Astrocyte (in vitro differentiated cells and primary cell): Measurements from ENCODE around the gene TTLL1. TPM values are rescaled to one million over a fixed set of nuclear protein-coding genes. Genes with fewer than 3 reads are reported as not detected.

Experiments
- DNase-seq: peaks from one replicate; pipeline ENCODE4 v3.0.0-alpha.2; 2010; ENCODE audit warnings: low read depth
- FAIRE-seq: peaks from 2 replicates; lab custom pipeline; 2011; peaks lifted over from hg19 to GRCh38; lab: Jason Lieb, UNC
- H2AFZ ChIP-seq: 2 replicates; pipeline ENCODE4 v1.6.0; 2012; ENCODE audit warnings: low read depth, low read length, inconsistent platforms
- H3K27ac ChIP-seq: 2 replicates; pipeline ENCODE4 v1.5.1; 2011; ENCODE audit warnings: low read depth, low read length, inconsistent platforms
- H3K27me3 ChIP-seq: 2 replicates; pipeline ENCODE4 v1.6.0; 2011; ENCODE audit warnings: low read length, inconsistent platforms; ENCODE audit not compliant: insufficient read depth
- H3K36me3 ChIP-seq: 2 replicates; pipeline ENCODE4 v1.5.1; 2011; ENCODE audit warnings: low read length, inconsistent platforms; ENCODE audit not compliant: insufficient read depth
- H3K4me1 ChIP-seq: 2 replicates; pipeline ENCODE4 v1.5.1; 2011; ENCODE audit warnings: low read length, inconsistent platforms; ENCODE audit not compliant: insufficient read depth
- H3K4me2 ChIP-seq: 2 replicates; pipeline ENCODE4 v1.6.0; 2012; ENCODE audit warnings: low read length, inconsistent platforms
- H3K4me3 ChIP-seq: 2 replicates; pipeline ENCODE4 v1.5.1; 2011; ENCODE audit warnings: low read depth, mild to moderate bottlenecking, low read length, inconsistent platforms; ENCODE audit not compliant: insufficient read depth
- H3K79me2 ChIP-seq: 2 replicates; pipeline ENCODE4 v1.6.0; 2012; ENCODE audit warnings: mild to moderate bottlenecking, low read length, inconsistent platforms; ENCODE audit not compliant: insufficient read depth
- H3K9ac ChIP-seq: 2 replicates; pipeline ENCODE4 v1.6.0; 2012; ENCODE audit warnings: mild to moderate bottlenecking, low read length, inconsistent platforms
- H3K9me3 ChIP-seq: 2 replicates; pipeline ENCODE4 v1.5.1; 2012; ENCODE audit warnings: low read depth, mild to moderate bottlenecking, low read length, inconsistent platforms; ENCODE audit not compliant: insufficient read depth
- H4K20me1 ChIP-seq: 2 replicates; pipeline ENCODE4 v1.6.0; 2012; ENCODE audit warnings: low read length, inconsistent platforms; ENCODE audit not compliant: insufficient read depth
- H3K27ac Mint-ChIP-seq: one replicate; pipeline ENCODE4 v1.8.0; 2021; ENCODE audit warnings: mild to moderate bottlenecking, mixed read lengths; ENCODE audit not compliant: unreplicated experiment
- H3K27me3 Mint-ChIP-seq: one replicate; pipeline ENCODE4 v1.8.0; 2021; ENCODE audit warnings: low read depth, mixed read lengths; ENCODE audit not compliant: unreplicated experiment
- H3K36me3 Mint-ChIP-seq: one replicate; pipeline ENCODE4 v1.8.0; 2021; ENCODE audit warnings: low read depth, mixed read lengths; ENCODE audit not compliant: unreplicated experiment
- H3K4me1 Mint-ChIP-seq: one replicate; pipeline ENCODE4 v1.8.0; 2021; ENCODE audit warnings: low read depth, mixed read lengths; ENCODE audit not compliant: unreplicated experiment
- H3K4me3 Mint-ChIP-seq: one replicate; pipeline ENCODE4 v1.8.0; 2021; ENCODE audit warnings: mild to moderate bottlenecking, moderate library complexity, mixed read lengths; ENCODE audit not compliant: unreplicated experiment
- H3K9me3 Mint-ChIP-seq: one replicate; pipeline ENCODE4 v1.8.0; 2021; ENCODE audit warnings: mild to moderate bottlenecking, mixed read lengths; ENCODE audit not compliant: unreplicated experiment
- CTCF ChIP-seq: IDR thresholded peaks from 2 replicates; pipeline ENCODE4 v1.5.1; 2011; ENCODE audit warnings: low read depth, mild to moderate bottlenecking, inconsistent platforms, low read length, moderate library complexity; ENCODE audit not compliant: insufficient read depth
- EZH2 ChIP-seq: IDR thresholded peaks from 2 replicates; pipeline ENCODE4 v1.6.1; 2012; ENCODE audit warnings: mild to moderate bottlenecking, low read length, inconsistent platforms; ENCODE audit not compliant: insufficient read depth
- total RNA-seq: library from RNA; stranded (reverse); gene quantifications from 2 replicates; pipeline ENCODE4 v1.2.1, GENCODE V29; 2021

TTLL1 gene
- total RNA-seq, 1 donor from 2014 or later: 10.7 TPM

GRCh38 chr22:43042101-43042780, 47.0 kb downstream of the TTLL1 start:
- Mint-ChIP-seq H3K4me3 (no peak overlapping the region), H3K4me1 (no peaks in the 10 kb centered on the region), H3K36me3 (peaks cover 5% of the 10 kb centered on the region), H3K27ac (peak overlapping the region; percentile 41), H3K9me3 (no peaks in the 10 kb centered on the region), H3K27me3 (peaks cover 6% of the 10 kb centered on the region)
- Histone ChIP-seq H3K27ac (no peak overlapping the region), H3K36me3 (no peaks in the 10 kb centered on the region), H3K4me1 (peaks cover 8% of the 10 kb centered on the region), H3K4me2 (peak overlapping the region; percentile 49), H2AFZ (peak overlapping the region; percentile 64), H3K9ac (peak overlapping the region; percentile 1), H3K4me3 (no peak overlapping the region), H3K27me3 (no peaks in the 10 kb centered on the region), H4K20me1 (no peaks in the 10 kb centered on the region), H3K9me3 (no peaks in the 10 kb centered on the region), H3K79me2 (no peaks in the 10 kb centered on the region)
- peak; percentile 14 for DNase-seq
- no peak for TF ChIP-seq EZH2
- TF ChIP-seq CTCF: no peak
- FAIRE-seq: no peak

GRCh38 chr22:43039800-43040199, 49.4 kb downstream of the TTLL1 start:
- DNase-seq (no peak), FAIRE-seq (no peak)
- Histone ChIP-seq H3K27me3 (no peaks in the 10 kb centered on the region), H3K36me3 (no peaks in the 10 kb centered on the region), H3K79me2 (no peaks in the 10 kb centered on the region), H3K4me2 (no peak overlapping the region), H4K20me1 (no peaks in the 10 kb centered on the region), H3K9ac (no peak overlapping the region), H3K27ac (no peak overlapping the region), H3K9me3 (no peaks in the 10 kb centered on the region), H3K4me1 (peaks cover 17% of the 10 kb centered on the region), H3K4me3 (no peak overlapping the region), H2AFZ (no peak overlapping the region)
- H3K4me1 Mint-ChIP-seq: no peaks in the 10 kb centered on the region
- H3K4me3 Mint-ChIP-seq: no peak overlapping the region
- peaks cover 6% of the 10 kb centered on the region for H3K36me3 Mint-ChIP-seq
- no peak overlapping the region for H3K27ac Mint-ChIP-seq
- TF ChIP-seq CTCF: no peak
- no peak for TF ChIP-seq EZH2
- no peaks in the 10 kb centered on the region for H3K9me3 Mint-ChIP-seq
- peaks cover 6% of the 10 kb centered on the region for H3K27me3 Mint-ChIP-seq

- no peaks in the 10 kb centered on the region for H3K27me3 ChIP-seq
- no peak overlapping the region for H3K4me3 Mint-ChIP-seq
- H3K4me1 Mint-ChIP-seq: peaks cover 2% of the 10 kb centered on the region
- no peak for DNase-seq
- H3K4me1 ChIP-seq: peaks cover 17% of the 10 kb centered on the region
- no peak overlapping the region for H3K4me3 ChIP-seq
- no peak for TF ChIP-seq CTCF
- TF ChIP-seq EZH2: no peak
- FAIRE-seq: no peak
- peaks cover 3% of the 10 kb centered on the region for H3K27me3 Mint-ChIP-seq
- H3K36me3 Mint-ChIP-seq: peaks cover 8% of the 10 kb centered on the region
- H3K9ac ChIP-seq: no peak overlapping the region
- H2AFZ ChIP-seq: no peak overlapping the region
- H3K36me3 ChIP-seq: no peaks in the 10 kb centered on the region
- H3K27ac Mint-ChIP-seq: no peak overlapping the region
- H3K79me2 ChIP-seq: no peaks in the 10 kb centered on the region
- no peaks in the 10 kb centered on the region for H3K9me3 ChIP-seq
- H3K9me3 Mint-ChIP-seq: no peaks in the 10 kb centered on the region
- H3K4me2 ChIP-seq: no peak overlapping the region
- H3K27ac ChIP-seq: no peak overlapping the region
- no peaks in the 10 kb centered on the region for H4K20me1 ChIP-seq
Observed at GRCh38 chr22:43038325-43038724, 50.9 kb downstream of the TTLL1 start.
